Measurements from ENCODE around the gene KCND2.
"Not testable (repeated sequence)": the region's sequence is repeated elsewhere in the genome, so short reads cannot be mapped to it uniquely, and the experiment has no call there.

The KCND2 gene

GRCh38 chr7:120587243-120587642 is 314.3 kb downstream of the KCND2 start:
- DNase-seq (ENCODE audit: low spot score) = no peak

- DNase-seq (ENCODE audit: low spot score) = no peak
These were observed 315.4 kb downstream of the KCND2 start for GRCh38 chr7:120588416-120588815.

GRCh38 chr7:120588862-120589261 is 315.9 kb downstream of the KCND2 start:
- DNase-seq (ENCODE audit: low spot score) = no peak

- no peak for DNase-seq (ENCODE audit: low spot score)
These were observed 327.6 kb downstream of the KCND2 start for GRCh38 chr7:120600607-120601006.

- DNase-seq (ENCODE audit: low spot score) = no peak
These were observed 330.4 kb downstream of the KCND2 start for GRCh38 chr7:120603366-120603765.

GRCh38 chr7:120609136-120609753 is 336.3 kb downstream of the KCND2 start:
- DNase-seq (ENCODE audit: low spot score) = no peak

GRCh38 chr7:120611975-120612374 is 339.0 kb downstream of the KCND2 start:
- no peak for DNase-seq (ENCODE audit: low spot score)

GRCh38 chr7:120615703-120616102 is 342.7 kb downstream of the KCND2 start:
- DNase-seq (ENCODE audit: low spot score) = no peak

GRCh38 chr7:120617275-120617674 is 344.3 kb downstream of the KCND2 start:
- no peak for DNase-seq (ENCODE audit: low spot score)

- no peak for DNase-seq (ENCODE audit: low spot score)
These were observed 355.3 kb downstream of the KCND2 start for GRCh38 chr7:120628251-120628650.

- DNase-seq (ENCODE audit: low spot score) = no peak
These were observed 366.9 kb downstream of the KCND2 start for GRCh38 chr7:120639884-120640283.

GRCh38 chr7:120645966-120646365 is 373.0 kb downstream of the KCND2 start:
- no peak for DNase-seq (ENCODE audit: low spot score)

GRCh38 chr7:120654241-120654640 is 381.3 kb downstream of the KCND2 start:
- DNase-seq (ENCODE audit: low spot score) = no peak

- no peak for DNase-seq (ENCODE audit: low spot score)
These were observed 385.5 kb downstream of the KCND2 start for GRCh38 chr7:120658516-120658915.

GRCh38 chr7:120662291-120662690 is 389.3 kb downstream of the KCND2 start:
- DNase-seq (ENCODE audit: low spot score) = no peak

GRCh38 chr7:120665068-120665467 is 392.1 kb downstream of the KCND2 start:
- DNase-seq (ENCODE audit: low spot score) = no peak

GRCh38 chr7:120675076-120675475 is 402.1 kb downstream of the KCND2 start:
- no peak for DNase-seq (ENCODE audit: low spot score)

GRCh38 chr7:120677535-120677934 is 404.6 kb downstream of the KCND2 start:
- DNase-seq (ENCODE audit: low spot score) = no peak

GRCh38 chr7:120680985-120681384 is 408.0 kb downstream of the KCND2 start:
- DNase-seq (ENCODE audit: low spot score) = no peak

GRCh38 chr7:120684463-120684862 is 411.5 kb downstream of the KCND2 start:
- no peak for DNase-seq (ENCODE audit: low spot score)

- DNase-seq (ENCODE audit: low spot score) = no peak
These were observed 418.9 kb downstream of the KCND2 start for GRCh38 chr7:120691915-120692314.

- DNase-seq (ENCODE audit: low spot score) = no peak
These were observed 422.9 kb downstream of the KCND2 start for GRCh38 chr7:120695848-120696247.

- DNase-seq (ENCODE audit: low spot score) = no peak
These were observed 427.8 kb downstream of the KCND2 start for GRCh38 chr7:120700796-120701195.

GRCh38 chr7:120702408-120702807 is 429.4 kb downstream of the KCND2 start:
- not testable (repeated sequence) for DNase-seq (ENCODE audit: low spot score)
